B cell (primary cell): ENCODE results near the gene SPTA1.

ENCODE experiments used
- EZH2 ChIP-seq: IDR thresholded peaks from 2 replicates; pipeline ENCODE4 v1.6.1; 2012; ENCODE audit warnings: borderline replicate concordance, low read depth, mild to moderate bottlenecking, moderate library complexity, low read length; ENCODE audit not compliant: insufficient read depth, poor library complexity, severe bottlenecking
- TF ChIP-seq, protein P1 (sequence below): fragments of 200-600 bp; IDR thresholded peaks from one replicate; pipeline ENCODE4 v1.8.0; 2022; ENCODE audit warnings: antibody characterized with exemption, mild to moderate bottlenecking

DNA sequence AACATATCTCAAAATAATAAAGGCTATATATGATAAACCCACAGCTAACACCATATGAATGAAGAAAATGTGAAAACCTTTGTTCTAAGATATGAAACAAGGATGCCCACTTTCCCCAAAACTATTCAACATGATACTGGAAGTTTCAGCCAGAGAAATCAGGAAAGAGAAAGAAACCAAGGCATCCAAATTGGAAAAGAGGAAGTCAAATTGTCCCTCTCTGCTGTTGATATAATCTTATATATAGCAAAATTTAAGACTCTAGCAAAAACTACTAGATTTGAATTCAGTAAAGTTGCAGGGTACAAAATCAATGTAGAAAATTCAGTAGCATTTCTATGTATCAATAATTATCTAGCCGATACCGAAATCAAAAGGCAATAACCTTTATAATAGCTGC lies 85.8 kb downstream of the SPTA1 start:
- TF ChIP-seq, protein P1, sequence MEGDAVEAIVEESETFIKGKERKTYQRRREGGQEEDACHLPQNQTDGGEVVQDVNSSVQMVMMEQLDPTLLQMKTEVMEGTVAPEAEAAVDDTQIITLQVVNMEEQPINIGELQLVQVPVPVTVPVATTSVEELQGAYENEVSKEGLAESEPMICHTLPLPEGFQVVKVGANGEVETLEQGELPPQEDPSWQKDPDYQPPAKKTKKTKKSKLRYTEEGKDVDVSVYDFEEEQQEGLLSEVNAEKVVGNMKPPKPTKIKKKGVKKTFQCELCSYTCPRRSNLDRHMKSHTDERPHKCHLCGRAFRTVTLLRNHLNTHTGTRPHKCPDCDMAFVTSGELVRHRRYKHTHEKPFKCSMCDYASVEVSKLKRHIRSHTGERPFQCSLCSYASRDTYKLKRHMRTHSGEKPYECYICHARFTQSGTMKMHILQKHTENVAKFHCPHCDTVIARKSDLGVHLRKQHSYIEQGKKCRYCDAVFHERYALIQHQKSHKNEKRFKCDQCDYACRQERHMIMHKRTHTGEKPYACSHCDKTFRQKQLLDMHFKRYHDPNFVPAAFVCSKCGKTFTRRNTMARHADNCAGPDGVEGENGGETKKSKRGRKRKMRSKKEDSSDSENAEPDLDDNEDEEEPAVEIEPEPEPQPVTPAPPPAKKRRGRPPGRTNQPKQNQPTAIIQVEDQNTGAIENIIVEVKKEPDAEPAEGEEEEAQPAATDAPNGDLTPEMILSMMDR = no peak
- TF ChIP-seq EZH2 = no peak
